Measurements from ENCODE around the gene DDIT3.

The DDIT3 gene

GRCh38 chr12:57550641-57551549 is 30.6 kb upstream of the DDIT3 start:
- peaks cover 33% of the 10 kb centered on the region for H3K27me3 Mint-ChIP-seq (ENCODE audit: low read depth)
- H3K4me1 Mint-ChIP-seq (ENCODE audit: low read depth), result peaks cover 26% of the 10 kb centered on the region
- H3K4me3 Mint-ChIP-seq, result peak overlapping the region; percentile 52
- H3K27ac Mint-ChIP-seq, result no peak overlapping the region
- peaks cover 5% of the 10 kb centered on the region for H3K36me3 Mint-ChIP-seq (ENCODE audit: low read depth)
- H3K9me3 Mint-ChIP-seq, result no peaks in the 10 kb centered on the region

GRCh38 chr12:57549909-57550640 is 29.8 kb upstream of the DDIT3 start, which contains the start of gene KIF5A:
Gene KIF5A, plus strand, starts transcription at chr12:57550044. Its CDS starts 228 bp downstream, at chr12:57550272.
- Mint-ChIP-seq H3K4me3 (peak within 1 kb of the TSS; percentile 76), H3K9me3 (no peaks in the 10 kb centered on the region), H3K27me3 (ENCODE audit: low read depth) (peaks cover 33% of the 10 kb centered on the region), H3K27ac (no peak within 1 kb of the TSS), H3K4me1 (ENCODE audit: low read depth) (peaks cover 29% of the 10 kb centered on the region), H3K36me3 (ENCODE audit: low read depth) (peaks cover 6% of the 10 kb centered on the region)

GRCh38 chr12:57549203-57549908 is 29.0 kb upstream of the DDIT3 start:
- Mint-ChIP-seq H3K27me3 (ENCODE audit: low read depth) (peaks cover 30% of the 10 kb centered on the region), H3K27ac (no peak overlapping the region), H3K9me3 (no peaks in the 10 kb centered on the region), H3K4me1 (ENCODE audit: low read depth) (peaks cover 32% of the 10 kb centered on the region), H3K4me3 (peak overlapping the region; percentile 76), H3K36me3 (ENCODE audit: low read depth) (peaks cover 8% of the 10 kb centered on the region)

- Mint-ChIP-seq H3K4me1 (ENCODE audit: low read depth) (peaks cover 32% of the 10 kb centered on the region), H3K4me3 (peak overlapping the region; percentile 76), H3K27ac (no peak overlapping the region), H3K9me3 (no peaks in the 10 kb centered on the region), H3K27me3 (ENCODE audit: low read depth) (peaks cover 23% of the 10 kb centered on the region), H3K36me3 (ENCODE audit: low read depth) (peaks cover 8% of the 10 kb centered on the region)
Measured at GRCh38 chr12:57548488-57548887, 28.2 kb upstream of the DDIT3 start.

- peaks cover 8% of the 10 kb centered on the region for H3K36me3 Mint-ChIP-seq (ENCODE audit: low read depth)
- no peak overlapping the region for H3K27ac Mint-ChIP-seq
- H3K4me1 Mint-ChIP-seq (ENCODE audit: low read depth), result peaks cover 32% of the 10 kb centered on the region
- H3K27me3 Mint-ChIP-seq (ENCODE audit: low read depth), result peaks cover 23% of the 10 kb centered on the region
- H3K4me3 Mint-ChIP-seq, result no peak overlapping the region
- H3K9me3 Mint-ChIP-seq, result no peaks in the 10 kb centered on the region
Measured at GRCh38 chr12:57548013-57548315, 27.6 kb upstream of the DDIT3 start.

DNA sequence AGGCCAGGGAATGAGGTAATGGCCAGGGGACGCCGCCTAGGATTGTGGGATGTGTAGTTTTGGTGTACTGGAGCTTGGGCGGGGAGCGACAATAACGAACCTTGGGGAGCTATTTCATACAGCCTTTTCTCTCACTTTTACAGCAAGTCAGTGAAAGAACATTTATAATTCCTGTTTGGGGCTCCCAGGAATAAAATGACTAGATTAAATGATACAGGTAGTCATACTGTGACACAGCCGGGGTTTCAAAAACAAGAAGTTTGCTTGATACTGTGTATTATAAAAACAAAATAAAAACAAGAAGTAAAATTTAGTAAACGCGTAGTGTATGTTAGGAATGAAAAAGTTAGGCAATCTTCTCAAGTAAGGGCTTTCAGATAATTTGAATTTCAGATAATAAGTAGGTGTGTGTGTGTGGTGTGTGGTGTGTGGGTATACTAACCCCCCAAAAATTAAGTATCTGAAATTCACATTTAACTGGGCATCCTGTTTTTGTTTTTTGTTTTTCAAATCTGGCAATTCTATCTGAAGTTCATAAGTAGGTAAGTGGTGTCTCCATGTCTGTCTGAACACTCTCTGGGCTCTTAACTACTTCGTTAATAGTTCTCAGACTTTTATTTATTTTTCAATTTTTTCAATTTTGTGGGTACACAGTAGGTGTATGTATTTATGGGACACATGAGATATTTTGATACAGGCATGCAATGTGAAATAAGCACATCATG is 27.1 kb upstream of the DDIT3 start:
- Mint-ChIP-seq H3K27me3 (ENCODE audit: low read depth) (peaks cover 23% of the 10 kb centered on the region), H3K4me3 (peak overlapping the region; percentile 100), H3K36me3 (ENCODE audit: low read depth) (peaks cover 8% of the 10 kb centered on the region), H3K4me1 (ENCODE audit: low read depth) (peaks cover 32% of the 10 kb centered on the region), H3K27ac (peak overlapping the region; percentile 97), H3K9me3 (no peaks in the 10 kb centered on the region)

GRCh38 chr12:57546438-57547287 is 26.3 kb upstream of the DDIT3 start, which contains the start of gene DCTN2:
Gene DCTN2, minus strand, starts transcription at chr12:57547192. Its CDS starts 129 bp downstream, at chr12:57547063.
- H3K9me3 Mint-ChIP-seq, result no peaks in the 10 kb centered on the region
- peak within 1 kb of the TSS; percentile 97 for H3K27ac Mint-ChIP-seq
- H3K36me3 Mint-ChIP-seq (ENCODE audit: low read depth), result peaks cover 8% of the 10 kb centered on the region
- H3K4me1 Mint-ChIP-seq (ENCODE audit: low read depth), result peaks cover 32% of the 10 kb centered on the region
- H3K27me3 Mint-ChIP-seq (ENCODE audit: low read depth), result peaks cover 23% of the 10 kb centered on the region
- H3K4me3 Mint-ChIP-seq, result peak within 1 kb of the TSS; percentile 100

DNA sequence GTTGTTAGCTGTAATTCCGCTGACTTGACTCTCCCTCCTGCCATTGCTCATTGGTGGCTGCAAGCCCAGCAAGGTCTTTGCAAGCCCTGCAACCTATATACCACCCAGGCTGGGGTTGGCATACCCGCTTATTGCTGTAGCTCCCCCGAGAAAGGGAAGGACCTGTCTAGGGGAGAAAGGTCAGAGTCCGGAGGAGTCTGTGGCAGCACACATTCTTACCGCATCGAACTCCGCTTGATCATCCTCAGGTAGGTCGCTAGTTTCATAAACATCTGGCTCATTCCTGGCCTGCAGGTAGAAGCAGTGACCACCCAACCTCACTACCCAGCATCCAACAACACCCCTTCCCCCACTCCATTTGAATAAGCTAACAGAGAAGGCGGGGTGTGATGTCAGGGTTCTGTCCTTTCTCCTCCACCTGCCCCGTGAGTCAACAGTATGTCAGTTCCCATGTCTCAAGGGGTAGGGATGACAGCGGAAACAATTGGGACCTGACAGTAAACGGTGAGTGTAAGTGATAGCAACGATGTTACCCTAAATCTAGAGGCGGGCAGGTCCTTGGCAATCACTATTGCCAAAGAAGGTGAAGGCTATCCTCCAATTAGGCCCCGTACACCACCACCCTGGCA is 25.6 kb upstream of the DDIT3 start:
- peaks cover 23% of the 10 kb centered on the region for H3K27me3 Mint-ChIP-seq (ENCODE audit: low read depth)
- peak overlapping the region; percentile 100 for H3K4me3 Mint-ChIP-seq
- H3K36me3 Mint-ChIP-seq (ENCODE audit: low read depth), result peaks cover 10% of the 10 kb centered on the region
- H3K27ac Mint-ChIP-seq, result peak overlapping the region; percentile 97
- peaks cover 34% of the 10 kb centered on the region for H3K4me1 Mint-ChIP-seq (ENCODE audit: low read depth)
- no peaks in the 10 kb centered on the region for H3K9me3 Mint-ChIP-seq

- Mint-ChIP-seq H3K4me3 (no peak overlapping the region), H3K4me1 (ENCODE audit: low read depth) (peaks cover 26% of the 10 kb centered on the region), H3K9me3 (no peaks in the 10 kb centered on the region), H3K36me3 (ENCODE audit: low read depth) (peaks cover 14% of the 10 kb centered on the region), H3K27ac (no peak overlapping the region), H3K27me3 (ENCODE audit: low read depth) (peaks cover 13% of the 10 kb centered on the region)
Measured at GRCh38 chr12:57543581-57543980, 23.3 kb upstream of the DDIT3 start.

GRCh38 chr12:57541717-57542116 is 21.4 kb upstream of the DDIT3 start:
- peaks cover 20% of the 10 kb centered on the region for H3K4me1 Mint-ChIP-seq (ENCODE audit: low read depth)
- H3K27me3 Mint-ChIP-seq (ENCODE audit: low read depth), result no peaks in the 10 kb centered on the region
- H3K36me3 Mint-ChIP-seq (ENCODE audit: low read depth), result peaks cover 14% of the 10 kb centered on the region
- H3K4me3 Mint-ChIP-seq, result no peak overlapping the region
- no peak overlapping the region for H3K27ac Mint-ChIP-seq
- H3K9me3 Mint-ChIP-seq, result no peaks in the 10 kb centered on the region

DNA sequence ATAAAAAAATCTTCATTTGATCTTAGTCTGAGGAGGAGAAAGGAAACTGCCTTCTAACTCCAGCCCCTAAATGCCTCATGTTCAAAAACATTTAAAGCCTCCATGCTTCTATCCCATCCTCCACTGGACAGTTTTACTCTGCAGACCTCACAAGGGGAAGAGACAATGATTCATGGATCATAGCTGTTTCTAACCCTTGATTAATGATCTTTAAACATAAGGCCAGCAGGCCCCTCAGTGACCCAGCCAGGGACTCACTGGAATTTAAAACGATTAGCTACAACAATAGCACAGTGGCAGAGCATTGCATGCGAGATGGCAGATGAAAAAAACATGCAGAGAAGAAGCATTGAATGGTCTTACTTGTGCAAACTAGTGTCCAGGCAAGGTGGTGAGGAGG is 20.7 kb upstream of the DDIT3 start:
- H3K36me3 Mint-ChIP-seq (ENCODE audit: low read depth), result peaks cover 14% of the 10 kb centered on the region
- no peak overlapping the region for H3K27ac Mint-ChIP-seq
- peaks cover 14% of the 10 kb centered on the region for H3K4me1 Mint-ChIP-seq (ENCODE audit: low read depth)
- no peak overlapping the region for H3K4me3 Mint-ChIP-seq
- no peaks in the 10 kb centered on the region for H3K9me3 Mint-ChIP-seq
- H3K27me3 Mint-ChIP-seq (ENCODE audit: low read depth), result no peaks in the 10 kb centered on the region

DNA sequence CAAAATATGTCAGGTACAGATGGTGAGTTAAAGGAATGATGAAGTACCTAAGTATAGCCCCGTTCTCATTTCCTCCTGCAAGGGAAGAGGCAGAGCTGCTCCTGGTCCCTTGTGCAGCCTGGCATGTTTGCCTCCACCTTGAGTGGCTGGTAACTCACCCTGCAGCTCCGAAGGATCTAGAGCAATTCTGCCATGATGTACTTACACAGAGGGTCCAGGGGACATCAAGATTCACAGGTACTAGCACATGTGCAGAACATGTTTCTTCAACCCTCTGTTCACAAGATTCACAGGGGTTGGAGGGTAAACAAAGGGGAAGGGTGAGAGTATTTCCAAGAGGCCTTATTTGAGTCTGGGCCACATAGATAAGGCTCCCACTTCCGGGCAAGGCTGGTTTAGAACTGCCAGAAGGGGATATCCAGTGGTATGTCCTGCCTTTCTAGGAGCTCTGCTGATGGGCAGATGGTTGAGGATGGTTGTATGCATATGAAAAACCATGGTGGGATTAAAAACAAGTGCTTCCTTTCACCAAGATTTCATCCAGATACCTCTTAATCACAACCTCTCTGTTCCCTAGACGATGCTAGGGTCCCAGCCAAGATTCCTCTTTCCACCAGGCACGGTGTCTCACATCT is 18.9 kb upstream of the DDIT3 start:
- Mint-ChIP-seq H3K36me3 (ENCODE audit: low read depth) (peaks cover 17% of the 10 kb centered on the region), H3K27ac (no peak overlapping the region), H3K4me3 (no peak overlapping the region), H3K27me3 (ENCODE audit: low read depth) (no peaks in the 10 kb centered on the region), H3K9me3 (no peaks in the 10 kb centered on the region), H3K4me1 (ENCODE audit: low read depth) (peaks cover 7% of the 10 kb centered on the region)

DNA sequence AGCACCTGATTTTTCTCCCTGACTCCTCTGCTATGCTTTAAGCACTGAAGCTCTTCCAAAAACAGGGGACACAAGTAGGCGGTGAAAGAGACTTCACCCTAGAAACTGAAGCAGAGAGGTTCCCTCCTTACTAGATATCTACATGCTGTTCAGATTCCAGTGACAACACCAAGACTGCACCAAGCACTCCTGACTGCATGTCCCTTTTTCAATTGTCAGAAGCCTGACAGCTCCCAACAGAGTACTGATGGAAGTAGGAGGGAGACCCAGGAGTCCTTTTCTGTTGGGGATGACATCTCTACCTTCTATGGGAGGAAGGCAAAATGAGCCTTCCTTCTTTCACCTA is 16.3 kb upstream of the DDIT3 start:
- Mint-ChIP-seq H3K9me3 (no peaks in the 10 kb centered on the region), H3K4me1 (ENCODE audit: low read depth) (peaks cover 7% of the 10 kb centered on the region), H3K4me3 (no peak overlapping the region), H3K36me3 (ENCODE audit: low read depth) (peaks cover 34% of the 10 kb centered on the region), H3K27me3 (ENCODE audit: low read depth) (no peaks in the 10 kb centered on the region), H3K27ac (no peak overlapping the region)
